Bronchial epithelial cell (primary cell): Measurements from ENCODE around the gene SLFN5. TPM values are rescaled to one million over a fixed set of nuclear protein-coding genes. Genes with fewer than 3 reads are reported as not detected.

Experiments used
- DNase-seq: peaks from one replicate; pipeline ENCODE4 v3.0.0-alpha.2; 2010; ENCODE audit warnings: low read depth
- FAIRE-seq: peaks from 2 replicates; lab custom pipeline; 2011; peaks lifted over from hg19 to GRCh38; lab: Jason Lieb, UNC
- H3K27me3 ChIP-seq: 2 replicates; pipeline ENCODE4 v1.5.1; 2011; ENCODE audit warnings: low read length; ENCODE audit not compliant: control insufficient read depth, insufficient read depth
- H3K36me3 ChIP-seq: 2 replicates; pipeline ENCODE4 v1.5.1; 2011; ENCODE audit warnings: low read length; ENCODE audit not compliant: control insufficient read depth, insufficient read depth
- H3K4me3 ChIP-seq: 2 replicates; pipeline ENCODE4 v1.5.1; 2011; ENCODE audit warnings: mild to moderate bottlenecking, low read depth, low read length, control low read depth
- total RNA-seq: library from RNA; depleted of rRNA; stranded (reverse); fragments of >200 nt; gene quantifications from 2 replicates; pipeline ENCODE4 v1.2.1, GENCODE V29; 2014
- TF ChIP-seq, protein P1 (sequence below): IDR thresholded peaks from 2 replicates; pipeline ENCODE4 v1.5.1; 2011; ENCODE audit warnings: mild to moderate bottlenecking, moderate library complexity, low read length, control low read depth, inconsistent platforms; ENCODE audit not compliant: insufficient read depth, severe bottlenecking

The SLFN5 gene
- total RNA-seq, 1 donor from 2014 or later: 104 TPM

DNA sequence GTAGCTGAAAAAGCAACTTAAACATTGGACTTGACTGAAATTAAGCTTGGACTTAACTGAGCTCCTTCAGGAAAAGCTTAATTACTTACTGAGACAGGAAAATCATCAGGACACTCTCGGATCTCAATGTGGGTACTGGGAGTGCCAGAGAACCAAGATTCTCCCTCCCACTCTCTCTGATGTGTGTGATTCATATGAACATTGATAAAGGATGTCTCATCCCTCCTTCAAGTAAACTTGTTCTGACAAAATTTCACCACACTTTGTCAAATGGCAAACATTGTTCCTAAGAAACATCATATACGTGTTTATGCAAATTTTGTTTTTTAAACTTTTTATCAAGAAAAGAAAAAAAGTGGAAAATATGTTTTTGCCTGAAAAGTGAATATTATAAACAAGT, 4.1 kb upstream of the SLFN5 start:
- no peak for FAIRE-seq
- TF ChIP-seq, protein P1, sequence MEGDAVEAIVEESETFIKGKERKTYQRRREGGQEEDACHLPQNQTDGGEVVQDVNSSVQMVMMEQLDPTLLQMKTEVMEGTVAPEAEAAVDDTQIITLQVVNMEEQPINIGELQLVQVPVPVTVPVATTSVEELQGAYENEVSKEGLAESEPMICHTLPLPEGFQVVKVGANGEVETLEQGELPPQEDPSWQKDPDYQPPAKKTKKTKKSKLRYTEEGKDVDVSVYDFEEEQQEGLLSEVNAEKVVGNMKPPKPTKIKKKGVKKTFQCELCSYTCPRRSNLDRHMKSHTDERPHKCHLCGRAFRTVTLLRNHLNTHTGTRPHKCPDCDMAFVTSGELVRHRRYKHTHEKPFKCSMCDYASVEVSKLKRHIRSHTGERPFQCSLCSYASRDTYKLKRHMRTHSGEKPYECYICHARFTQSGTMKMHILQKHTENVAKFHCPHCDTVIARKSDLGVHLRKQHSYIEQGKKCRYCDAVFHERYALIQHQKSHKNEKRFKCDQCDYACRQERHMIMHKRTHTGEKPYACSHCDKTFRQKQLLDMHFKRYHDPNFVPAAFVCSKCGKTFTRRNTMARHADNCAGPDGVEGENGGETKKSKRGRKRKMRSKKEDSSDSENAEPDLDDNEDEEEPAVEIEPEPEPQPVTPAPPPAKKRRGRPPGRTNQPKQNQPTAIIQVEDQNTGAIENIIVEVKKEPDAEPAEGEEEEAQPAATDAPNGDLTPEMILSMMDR: no peak
- Histone ChIP-seq H3K4me3 (no peak overlapping the region), H3K36me3 (no peaks in the 10 kb centered on the region), H3K27me3 (no peaks in the 10 kb centered on the region)
- peak; percentile 97 for DNase-seq

DNA sequence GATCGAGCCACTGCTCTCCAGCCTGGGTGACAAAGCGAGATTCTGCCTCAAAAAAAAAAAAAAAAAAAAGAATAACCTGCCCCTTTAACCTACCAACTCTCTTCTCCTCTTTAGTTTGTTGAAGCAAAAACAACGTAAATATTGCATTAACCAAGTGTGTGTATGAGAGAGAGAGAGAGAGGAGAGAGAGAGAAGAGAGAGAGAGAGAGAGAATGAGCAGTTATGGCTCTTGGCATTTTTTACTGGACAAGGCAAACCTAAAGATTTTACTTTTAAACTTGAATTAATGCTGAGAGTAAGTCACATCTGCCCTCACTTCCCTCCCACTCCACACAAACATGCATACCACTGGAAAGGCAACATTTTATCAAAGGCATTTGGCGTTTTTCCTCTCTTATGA, 3.0 kb upstream of the SLFN5 start:
- DNase-seq: no peak
- no peak for FAIRE-seq
- TF ChIP-seq, protein P1: no peak
- Histone ChIP-seq H3K4me3 (no peak overlapping the region), H3K36me3 (no peaks in the 10 kb centered on the region), H3K27me3 (no peaks in the 10 kb centered on the region)

DNA sequence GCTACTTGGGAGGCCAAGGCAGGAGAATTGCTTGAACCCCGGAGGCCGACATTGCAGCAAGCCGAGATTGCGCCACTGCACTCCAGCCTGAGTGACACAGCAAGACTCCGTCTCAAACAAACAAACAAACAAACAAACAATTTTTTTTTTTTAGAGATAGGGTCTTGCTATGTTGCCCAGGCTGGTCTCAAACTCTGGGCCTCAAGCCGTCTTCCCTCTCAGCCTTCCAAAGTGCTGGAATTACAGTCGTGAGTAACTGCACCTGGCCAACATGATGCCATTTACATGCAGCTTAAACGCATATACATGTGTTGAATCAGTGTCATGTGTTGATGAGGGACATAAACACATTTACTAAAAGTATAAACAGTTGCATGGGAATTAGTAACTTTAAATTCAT, 2.0 kb upstream of the SLFN5 start:
- Histone ChIP-seq H3K27me3 (no peaks in the 10 kb centered on the region), H3K4me3 (no peak overlapping the region), H3K36me3 (no peaks in the 10 kb centered on the region)
- TF ChIP-seq, protein P1: no peak
- no peak for FAIRE-seq
- no peak for DNase-seq

DNA sequence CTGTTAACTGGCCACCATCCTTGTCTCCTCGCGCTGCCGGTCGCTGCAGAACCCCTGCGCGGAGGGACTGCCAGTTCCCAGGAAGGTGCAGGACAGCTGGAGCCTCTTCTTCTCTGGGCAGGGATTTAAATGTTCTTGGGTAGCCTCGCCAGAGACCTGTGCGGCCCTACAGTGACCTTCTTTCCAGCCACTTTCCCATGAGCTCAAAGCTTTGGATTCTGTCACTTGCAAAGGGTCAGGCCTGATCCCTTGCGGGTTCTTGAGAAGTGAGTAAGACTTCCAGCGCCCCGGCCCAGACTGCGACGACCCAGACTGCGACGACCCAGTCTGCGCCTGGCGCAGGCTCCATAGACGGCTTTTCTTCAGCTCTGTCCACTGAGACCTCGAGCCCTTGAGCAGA, 1.4 kb upstream of the SLFN5 start:
- H3K36me3 ChIP-seq: no peaks in the 10 kb centered on the region
- H3K4me3 ChIP-seq: peak overlapping the region; percentile 74
- DNase-seq: no peak
- TF ChIP-seq, protein P1: no peak
- no peaks in the 10 kb centered on the region for H3K27me3 ChIP-seq
- no peak for FAIRE-seq

DNA sequence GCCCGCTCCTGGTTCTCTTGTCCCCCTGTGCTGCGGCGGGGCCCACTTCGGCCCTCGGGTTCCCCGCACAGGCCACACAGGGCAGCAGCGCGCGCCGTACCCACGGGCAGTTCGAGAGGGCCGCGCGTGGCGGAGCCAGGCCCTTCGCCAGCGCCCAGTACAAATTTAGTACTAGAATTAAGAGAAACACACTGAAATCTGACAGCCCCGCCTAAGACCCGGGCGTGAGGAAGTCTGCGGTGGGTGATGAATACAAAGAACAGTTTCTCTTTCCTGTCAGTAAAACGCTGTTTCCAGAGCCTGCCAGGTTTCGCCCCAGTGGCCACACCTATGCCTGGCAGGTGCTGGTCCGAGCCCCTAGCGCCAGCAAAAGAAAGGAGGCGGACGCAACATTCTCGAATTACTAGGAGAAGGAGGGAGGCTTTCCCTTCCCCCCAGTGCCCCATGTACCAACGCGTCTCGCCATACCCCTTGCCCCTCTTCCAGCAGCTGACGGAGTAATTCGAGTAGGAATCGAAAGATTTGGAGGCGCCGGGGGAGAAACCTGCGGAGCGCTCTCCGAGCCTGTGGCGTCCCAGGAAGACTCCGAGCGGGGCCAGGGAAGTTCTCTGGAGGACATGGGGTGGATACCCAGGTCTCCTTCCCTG, 591 bp upstream of the SLFN5 start:
- TF ChIP-seq, protein P1: peak; percentile 49
- DNase-seq (peak; percentile 86), FAIRE-seq (no peak)
- peaks cover 2% of the 10 kb centered on the region for H3K36me3 ChIP-seq
- H3K27me3 ChIP-seq: no peaks in the 10 kb centered on the region
- H3K4me3 ChIP-seq: peak overlapping the region; percentile 74
